ENCODE data around the gene PLD4. TPM values are rescaled to one million over a fixed set of nuclear protein-coding genes. Genes with fewer than 3 reads are reported as not detected.

The PLD4 gene
- total and polyA plus RNA-seq, 2 of the 8 experiments (the other 6 are each of a cell fraction or from before 2014, with no cell fraction given) = 0.05 TPM; not detected in 1

DNA sequence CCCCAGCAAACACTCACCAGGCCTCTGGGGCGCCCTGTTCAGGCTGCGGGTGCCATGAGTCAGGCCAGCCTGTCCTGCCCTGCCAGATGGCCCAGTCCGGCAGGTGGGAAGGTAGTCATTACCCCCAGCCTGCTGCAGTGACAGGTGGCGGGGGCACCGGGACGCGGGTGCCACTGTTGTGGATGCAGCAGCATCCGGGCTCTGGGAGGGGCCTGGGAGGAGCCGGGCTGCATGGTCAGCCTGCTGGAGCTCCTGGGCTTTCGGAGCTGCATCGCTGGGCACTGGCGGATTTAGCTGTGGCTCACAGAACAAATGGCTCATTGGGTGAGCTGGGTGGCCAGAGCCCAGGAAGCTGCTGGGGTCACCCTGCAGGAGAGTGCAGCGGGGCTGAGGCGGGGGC is 46.1 kb upstream of the PLD4 start (continued):
- TF ChIP-seq, protein P1, sequence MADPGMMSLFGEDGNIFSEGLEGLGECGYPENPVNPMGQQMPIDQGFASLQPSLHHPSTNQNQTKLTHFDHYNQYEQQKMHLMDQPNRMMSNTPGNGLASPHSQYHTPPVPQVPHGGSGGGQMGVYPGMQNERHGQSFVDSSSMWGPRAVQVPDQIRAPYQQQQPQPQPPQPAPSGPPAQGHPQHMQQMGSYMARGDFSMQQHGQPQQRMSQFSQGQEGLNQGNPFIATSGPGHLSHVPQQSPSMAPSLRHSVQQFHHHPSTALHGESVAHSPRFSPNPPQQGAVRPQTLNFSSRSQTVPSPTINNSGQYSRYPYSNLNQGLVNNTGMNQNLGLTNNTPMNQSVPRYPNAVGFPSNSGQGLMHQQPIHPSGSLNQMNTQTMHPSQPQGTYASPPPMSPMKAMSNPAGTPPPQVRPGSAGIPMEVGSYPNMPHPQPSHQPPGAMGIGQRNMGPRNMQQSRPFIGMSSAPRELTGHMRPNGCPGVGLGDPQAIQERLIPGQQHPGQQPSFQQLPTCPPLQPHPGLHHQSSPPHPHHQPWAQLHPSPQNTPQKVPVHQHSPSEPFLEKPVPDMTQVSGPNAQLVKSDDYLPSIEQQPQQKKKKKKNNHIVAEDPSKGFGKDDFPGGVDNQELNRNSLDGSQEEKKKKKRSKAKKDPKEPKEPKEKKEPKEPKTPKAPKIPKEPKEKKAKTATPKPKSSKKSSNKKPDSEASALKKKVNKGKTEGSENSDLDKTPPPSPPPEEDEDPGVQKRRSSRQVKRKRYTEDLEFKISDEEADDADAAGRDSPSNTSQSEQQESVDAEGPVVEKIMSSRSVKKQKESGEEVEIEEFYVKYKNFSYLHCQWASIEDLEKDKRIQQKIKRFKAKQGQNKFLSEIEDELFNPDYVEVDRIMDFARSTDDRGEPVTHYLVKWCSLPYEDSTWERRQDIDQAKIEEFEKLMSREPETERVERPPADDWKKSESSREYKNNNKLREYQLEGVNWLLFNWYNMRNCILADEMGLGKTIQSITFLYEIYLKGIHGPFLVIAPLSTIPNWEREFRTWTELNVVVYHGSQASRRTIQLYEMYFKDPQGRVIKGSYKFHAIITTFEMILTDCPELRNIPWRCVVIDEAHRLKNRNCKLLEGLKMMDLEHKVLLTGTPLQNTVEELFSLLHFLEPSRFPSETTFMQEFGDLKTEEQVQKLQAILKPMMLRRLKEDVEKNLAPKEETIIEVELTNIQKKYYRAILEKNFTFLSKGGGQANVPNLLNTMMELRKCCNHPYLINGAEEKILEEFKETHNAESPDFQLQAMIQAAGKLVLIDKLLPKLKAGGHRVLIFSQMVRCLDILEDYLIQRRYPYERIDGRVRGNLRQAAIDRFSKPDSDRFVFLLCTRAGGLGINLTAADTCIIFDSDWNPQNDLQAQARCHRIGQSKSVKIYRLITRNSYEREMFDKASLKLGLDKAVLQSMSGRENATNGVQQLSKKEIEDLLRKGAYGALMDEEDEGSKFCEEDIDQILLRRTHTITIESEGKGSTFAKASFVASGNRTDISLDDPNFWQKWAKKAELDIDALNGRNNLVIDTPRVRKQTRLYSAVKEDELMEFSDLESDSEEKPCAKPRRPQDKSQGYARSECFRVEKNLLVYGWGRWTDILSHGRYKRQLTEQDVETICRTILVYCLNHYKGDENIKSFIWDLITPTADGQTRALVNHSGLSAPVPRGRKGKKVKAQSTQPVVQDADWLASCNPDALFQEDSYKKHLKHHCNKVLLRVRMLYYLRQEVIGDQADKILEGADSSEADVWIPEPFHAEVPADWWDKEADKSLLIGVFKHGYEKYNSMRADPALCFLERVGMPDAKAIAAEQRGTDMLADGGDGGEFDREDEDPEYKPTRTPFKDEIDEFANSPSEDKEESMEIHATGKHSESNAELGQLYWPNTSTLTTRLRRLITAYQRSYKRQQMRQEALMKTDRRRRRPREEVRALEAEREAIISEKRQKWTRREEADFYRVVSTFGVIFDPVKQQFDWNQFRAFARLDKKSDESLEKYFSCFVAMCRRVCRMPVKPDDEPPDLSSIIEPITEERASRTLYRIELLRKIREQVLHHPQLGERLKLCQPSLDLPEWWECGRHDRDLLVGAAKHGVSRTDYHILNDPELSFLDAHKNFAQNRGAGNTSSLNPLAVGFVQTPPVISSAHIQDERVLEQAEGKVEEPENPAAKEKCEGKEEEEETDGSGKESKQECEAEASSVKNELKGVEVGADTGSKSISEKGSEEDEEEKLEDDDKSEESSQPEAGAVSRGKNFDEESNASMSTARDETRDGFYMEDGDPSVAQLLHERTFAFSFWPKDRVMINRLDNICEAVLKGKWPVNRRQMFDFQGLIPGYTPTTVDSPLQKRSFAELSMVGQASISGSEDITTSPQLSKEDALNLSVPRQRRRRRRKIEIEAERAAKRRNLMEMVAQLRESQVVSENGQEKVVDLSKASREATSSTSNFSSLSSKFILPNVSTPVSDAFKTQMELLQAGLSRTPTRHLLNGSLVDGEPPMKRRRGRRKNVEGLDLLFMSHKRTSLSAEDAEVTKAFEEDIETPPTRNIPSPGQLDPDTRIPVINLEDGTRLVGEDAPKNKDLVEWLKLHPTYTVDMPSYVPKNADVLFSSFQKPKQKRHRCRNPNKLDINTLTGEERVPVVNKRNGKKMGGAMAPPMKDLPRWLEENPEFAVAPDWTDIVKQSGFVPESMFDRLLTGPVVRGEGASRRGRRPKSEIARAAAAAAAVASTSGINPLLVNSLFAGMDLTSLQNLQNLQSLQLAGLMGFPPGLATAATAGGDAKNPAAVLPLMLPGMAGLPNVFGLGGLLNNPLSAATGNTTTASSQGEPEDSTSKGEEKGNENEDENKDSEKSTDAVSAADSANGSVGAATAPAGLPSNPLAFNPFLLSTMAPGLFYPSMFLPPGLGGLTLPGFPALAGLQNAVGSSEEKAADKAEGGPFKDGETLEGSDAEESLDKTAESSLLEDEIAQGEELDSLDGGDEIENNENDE (IDR thresholded peaks at IDR 0.05; ENCODE audit: insufficient replicate concordance, low read length) = no peak

Measured in H1 (cell line).